IPS-NIHi7 (cell line): ENCODE measurements around the gene FAM13A.
"Not testable (repeated sequence)": the region's sequence is repeated elsewhere in the genome, so short reads cannot be mapped to it uniquely, and the experiment has no call there.

Experiments
- DNase-seq: peaks from one replicate; pipeline ENCODE4 v3.0.0; 2012; ENCODE audit warnings: mixed read lengths; ENCODE audit errors: extremely low spot score

Gene FAM13A

DNA sequence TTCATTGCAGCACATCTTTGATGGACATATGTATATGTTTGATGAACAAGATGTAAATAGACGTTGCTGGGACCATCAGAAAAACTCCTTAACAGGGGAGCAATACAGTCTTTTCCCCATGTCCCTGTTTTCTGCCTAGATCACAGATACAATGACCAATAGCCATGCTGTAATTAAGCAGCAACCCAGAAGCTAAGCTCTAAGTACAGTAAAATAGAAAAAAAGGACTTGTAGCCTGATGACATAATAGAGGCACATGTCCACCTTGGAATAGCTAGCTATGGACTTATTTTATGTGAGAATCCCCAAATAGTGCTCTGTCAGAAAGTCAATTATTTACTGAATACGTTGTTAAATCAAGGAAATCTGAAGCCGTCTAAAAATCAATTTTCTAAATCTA is 14.9 kb downstream of the FAM13A start:
- no peak for DNase-seq

GRCh38 chr4:89039730-89040338 is 17.2 kb downstream of the FAM13A start:
- no peak for DNase-seq

DNA sequence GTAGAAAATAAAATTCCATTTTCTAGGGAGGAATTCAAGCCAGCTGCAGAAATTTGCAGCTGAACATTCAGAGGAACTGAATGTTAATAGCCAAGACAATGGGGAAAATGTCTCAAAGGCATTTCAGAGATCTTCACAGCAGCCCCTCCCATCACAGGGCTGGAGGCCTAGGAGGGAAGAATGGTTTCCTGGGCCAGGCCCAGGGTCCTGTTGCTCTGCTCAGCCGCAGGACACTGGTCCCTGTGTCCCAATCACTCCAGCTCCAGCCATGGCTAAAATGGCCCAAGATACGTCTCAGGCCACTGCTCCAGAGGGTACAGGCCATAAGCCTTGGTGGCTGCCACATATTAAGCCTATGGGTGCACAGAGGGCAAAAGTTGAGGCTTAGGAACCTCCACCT is 20.4 kb downstream of the FAM13A start:
- no peak for DNase-seq

- DNase-seq, result no peak
Observed at GRCh38 chr4:89031272-89031671, 25.7 kb downstream of the FAM13A start.

- DNase-seq, result no peak
Observed at GRCh38 chr4:89029591-89029990, 27.4 kb downstream of the FAM13A start.

DNA sequence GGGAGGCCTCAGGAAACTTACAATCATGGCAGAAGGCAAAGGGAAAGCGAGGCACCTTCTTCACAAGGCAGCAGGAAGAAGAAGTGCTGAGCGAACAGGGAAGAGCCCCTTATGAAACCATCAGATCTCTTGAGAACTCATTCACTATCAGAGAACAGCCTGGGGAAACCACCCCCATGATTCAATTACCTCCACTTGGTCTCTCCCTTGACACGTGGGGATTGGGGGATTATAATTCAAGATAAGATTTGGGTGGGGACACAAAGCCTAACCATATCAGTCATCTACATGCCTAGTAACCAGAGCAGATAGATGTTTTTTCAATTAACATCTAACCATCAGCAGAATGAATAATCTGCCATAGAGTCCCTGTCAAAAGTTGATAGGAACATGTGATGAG is 30.4 kb downstream of the FAM13A start:
- DNase-seq, result no peak

DNA sequence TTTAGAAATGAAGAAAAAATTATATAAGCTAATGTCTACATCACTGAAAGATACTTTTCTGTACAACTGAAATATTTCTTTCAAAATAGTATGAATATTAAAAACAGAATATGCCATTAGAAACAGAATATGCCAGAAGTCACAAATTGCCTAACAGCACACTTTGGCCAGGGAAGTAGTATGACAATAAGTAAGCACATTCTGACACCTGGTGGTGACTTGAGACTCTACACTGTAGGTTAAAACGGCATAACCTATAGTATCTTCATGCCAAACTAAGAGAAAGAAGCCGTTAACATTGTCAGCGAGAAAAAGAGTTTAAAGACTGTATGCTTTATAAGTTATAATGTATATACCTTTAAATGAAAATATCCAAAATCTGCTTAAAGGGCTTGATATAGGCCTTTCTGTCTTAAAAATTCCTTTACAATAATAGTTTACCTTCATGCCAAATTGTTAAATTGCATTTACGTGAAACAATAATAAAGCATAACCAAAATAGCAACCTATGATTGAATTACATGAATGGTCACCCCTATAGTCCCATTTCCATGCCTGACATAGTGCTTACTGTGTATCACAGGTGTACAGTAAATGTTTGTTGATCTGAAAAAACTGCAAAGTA is 32.8 kb downstream of the FAM13A start:
- DNase-seq, result peak; percentile 58

DNA sequence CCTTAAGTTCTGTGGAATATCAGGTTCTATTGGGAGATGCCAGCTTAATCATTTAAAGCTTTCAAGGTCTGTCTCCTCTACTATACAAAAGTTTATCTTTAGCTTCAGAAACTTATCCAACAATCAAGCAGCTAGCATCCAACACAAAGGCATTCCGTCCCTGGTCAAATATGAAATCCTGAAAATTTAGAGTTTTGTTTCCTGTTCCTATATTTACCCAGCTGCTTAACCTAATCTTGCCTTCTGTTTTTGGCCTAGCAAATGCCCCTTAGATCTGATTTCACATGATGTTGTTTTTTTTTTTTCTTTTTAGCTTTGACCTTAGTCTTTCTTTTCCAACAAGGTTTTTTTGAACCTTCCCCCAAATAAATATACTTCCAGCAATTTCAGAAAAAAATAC is 33.8 kb downstream of the FAM13A start:
- no peak for DNase-seq

- no peak for DNase-seq
Observed at GRCh38 chr4:89022426-89023128, 34.4 kb downstream of the FAM13A start.

GRCh38 chr4:89021684-89022083 is 35.3 kb downstream of the FAM13A start:
- DNase-seq, result no peak

- no peak for DNase-seq
Observed at GRCh38 chr4:89021062-89021461, 35.9 kb downstream of the FAM13A start.

- DNase-seq, result not testable (repeated sequence)
Observed at GRCh38 chr4:89014897-89015296, 42.1 kb downstream of the FAM13A start.

DNA sequence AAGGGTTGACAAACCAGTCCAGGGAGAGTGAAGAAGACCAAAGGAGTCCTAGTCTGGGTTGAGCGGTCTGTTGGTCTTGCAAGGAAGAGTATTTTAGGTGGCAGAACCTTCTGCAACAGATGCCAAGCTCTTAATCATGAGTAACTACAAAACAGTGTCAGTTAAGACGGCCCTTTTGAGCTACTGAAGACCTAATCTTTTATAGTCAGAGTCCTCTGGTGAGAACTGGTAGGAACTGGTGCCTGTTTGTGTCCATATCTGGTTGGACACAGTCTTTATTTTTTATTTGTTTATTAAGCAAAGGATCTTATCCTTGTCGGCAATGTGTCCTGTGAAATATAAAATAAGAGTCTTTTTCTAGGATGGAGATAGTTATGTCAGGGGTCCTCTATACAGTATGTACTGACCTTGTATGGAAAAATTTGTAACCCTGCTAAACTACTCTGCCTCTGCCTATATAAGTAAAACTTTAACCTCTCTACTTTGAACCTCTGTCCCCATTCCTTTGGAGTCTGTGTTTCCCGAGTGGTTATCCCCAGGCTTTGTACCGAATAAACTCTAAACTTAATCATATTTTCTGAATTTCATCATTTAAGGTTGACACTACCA is 47.1 kb downstream of the FAM13A start:
- no peak for DNase-seq

DNA sequence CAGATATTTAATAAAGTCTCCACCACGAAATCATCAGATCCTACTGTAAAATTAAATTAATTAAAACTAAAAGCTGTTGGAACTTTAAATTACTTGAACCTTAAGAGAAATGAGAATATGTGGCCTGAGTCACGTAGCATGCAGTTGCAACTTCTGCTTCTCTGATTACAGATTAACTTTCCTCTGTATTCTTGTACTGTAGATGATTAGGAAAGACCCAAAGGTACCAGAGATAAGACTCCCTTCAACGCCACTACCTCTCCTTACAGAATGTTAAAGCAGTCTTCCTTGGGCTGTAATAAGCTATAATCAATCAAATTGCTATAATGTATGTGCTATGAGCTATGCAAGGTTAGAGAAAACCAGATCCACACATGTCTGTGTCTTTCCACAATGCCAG is 47.9 kb downstream of the FAM13A start:
- no peak for DNase-seq

DNA sequence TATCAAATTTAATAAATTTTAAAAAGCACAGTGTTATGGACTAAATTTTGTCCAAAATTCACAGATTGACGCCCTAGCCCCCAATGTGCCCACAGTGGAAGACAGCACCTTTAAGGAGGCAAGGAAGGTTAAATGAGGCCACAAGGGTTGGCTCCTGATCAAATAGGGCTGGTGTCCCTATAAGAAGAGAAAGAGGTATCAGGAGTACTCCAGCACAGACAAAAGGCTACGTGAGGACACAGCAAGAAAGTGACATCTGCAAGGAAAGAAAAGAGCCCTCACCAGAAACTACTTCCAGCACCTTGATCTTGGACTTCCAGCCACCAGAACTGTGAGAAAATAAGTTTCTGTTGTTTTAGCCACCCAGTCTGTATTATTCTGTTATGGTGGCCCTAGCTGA is 48.8 kb downstream of the FAM13A start:
- no peak for DNase-seq

DNA sequence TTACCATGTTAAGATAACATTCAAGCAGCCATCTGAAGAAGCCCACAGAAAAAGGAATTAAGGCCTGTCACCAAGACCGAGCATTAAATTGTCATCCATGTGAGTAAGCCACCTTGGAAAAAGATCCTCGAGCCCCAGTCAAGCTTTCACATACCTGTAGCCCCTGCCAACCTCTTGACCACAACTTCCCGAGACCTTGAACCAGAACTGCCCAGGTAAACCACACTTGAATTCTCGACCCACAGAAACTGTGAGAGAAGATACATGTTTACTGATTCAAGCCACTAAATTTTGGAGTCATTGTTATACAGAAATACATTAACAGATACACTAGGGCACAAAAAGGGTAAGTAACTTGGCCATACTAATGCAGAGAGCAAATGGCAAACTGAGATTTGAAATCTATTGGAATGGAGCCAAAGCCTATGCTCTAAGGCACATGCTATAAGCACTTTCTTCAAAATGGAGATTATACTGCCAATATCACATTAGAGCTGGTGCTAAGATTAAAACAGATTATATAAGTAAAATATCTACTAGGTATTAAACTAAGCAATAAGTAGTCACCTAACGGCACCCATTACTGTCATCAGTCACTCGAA is 49.5 kb downstream of the FAM13A start:
- DNase-seq, result no peak

- DNase-seq, result no peak
Observed at GRCh38 chr4:89006307-89006706, 50.7 kb downstream of the FAM13A start.

DNA sequence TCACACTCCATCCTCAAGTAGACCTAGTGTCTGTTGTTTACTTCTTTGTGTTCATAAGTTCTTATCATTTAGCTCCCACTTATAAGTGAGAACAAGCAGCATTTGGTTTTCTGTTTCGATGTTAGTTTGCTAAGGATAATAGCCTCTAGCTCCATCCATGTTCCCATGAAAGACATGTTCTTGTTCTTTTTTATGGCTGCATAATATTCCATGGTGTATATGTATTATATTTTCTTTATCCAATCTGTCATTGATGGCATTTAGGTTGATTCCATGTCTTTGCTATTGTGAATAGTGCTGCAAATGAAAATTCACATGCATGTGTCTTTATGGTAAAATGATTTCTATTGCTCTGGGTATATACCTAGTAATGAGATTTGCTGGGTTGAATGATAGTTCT is 51.9 kb downstream of the FAM13A start:
- DNase-seq, result not testable (repeated sequence)

- no peak for DNase-seq
Observed at GRCh38 chr4:89001647-89002445, 55.1 kb downstream of the FAM13A start.

DNA sequence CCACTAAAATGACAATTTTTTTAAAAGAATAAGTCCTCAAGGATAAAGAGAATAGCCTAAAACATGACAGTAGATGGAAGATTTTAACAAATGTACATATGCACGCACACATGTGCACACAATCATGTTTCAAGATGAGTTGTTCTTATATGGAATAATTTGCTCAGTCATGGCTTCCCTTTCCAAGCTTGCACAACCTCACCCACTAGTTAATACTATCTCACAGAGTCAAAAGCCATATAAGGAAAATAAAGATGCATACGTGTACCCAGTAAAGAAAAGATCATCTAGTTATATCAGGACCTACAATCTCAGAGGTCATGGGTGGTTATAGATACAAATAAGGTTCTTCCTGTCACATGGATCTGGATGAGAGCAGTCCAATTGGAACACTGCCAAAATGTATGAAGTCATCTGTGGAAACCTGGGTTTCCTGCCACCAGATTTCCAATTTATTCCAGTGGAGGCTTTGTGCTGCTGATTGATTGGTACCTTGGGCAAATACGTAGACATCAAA is 56.1 kb downstream of the FAM13A start:
- no peak for DNase-seq

DNA sequence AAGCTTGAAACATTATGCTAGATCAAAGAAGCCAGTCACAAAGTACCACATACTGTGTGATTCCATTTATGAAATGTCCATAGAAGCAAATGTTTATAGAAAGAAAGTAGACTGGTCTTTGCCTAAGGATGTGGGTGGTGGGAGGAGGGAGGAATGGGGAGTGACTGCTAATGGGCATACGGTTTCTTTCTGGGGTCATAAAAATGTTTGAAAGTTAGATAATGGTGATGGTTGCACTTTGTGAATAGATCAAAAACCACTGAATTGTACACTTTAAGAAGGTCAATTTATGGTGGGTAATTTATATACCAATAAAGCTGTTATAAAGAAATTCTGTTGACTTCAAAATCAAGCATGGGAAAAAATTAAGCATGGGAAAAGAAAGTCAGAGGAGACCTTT is 56.6 kb downstream of the FAM13A start:
- DNase-seq, result no peak
